H1 (cell line): Measurements from ENCODE around the gene FAM151A. TPM values are rescaled to one million over a fixed set of nuclear protein-coding genes. Genes with fewer than 3 reads are reported as not detected.

Experiments used
- CTCF ChIA-PET: fragments of 300-600 bp; sonication (Branson Sonifier 250); formaldehyde crosslinking; loops from one replicate; lab custom pipeline; 2021; ENCODE audit not compliant: partially characterized antibody; lab: Charles Lee
- POLR2A ChIA-PET: fragments of 300-600 bp; sonication (Branson Sonifier 250); formaldehyde crosslinking; loops from one replicate; lab custom pipeline; 2021; ENCODE audit warnings: inconsistent platforms; ENCODE audit not compliant: partially characterized antibody; lab: Charles Lee
- DNase-seq, 2 experiments: peaks; one replicate each; pipeline versions ENCODE4 v3.0.0 to v3.0.0-alpha.2; 2010 to 2022; ENCODE audit warnings: low spot score in 2 of 2, low read depth in 1 of 2, mixed read lengths in 1 of 2
- FAIRE-seq: peaks from 2 replicates; lab custom pipeline; 2011; peaks lifted over from hg19 to GRCh38; lab: Jason Lieb, UNC
- H2AFZ ChIP-seq: 2 replicates; pipeline ENCODE4 v1.8.1; 2012; ENCODE audit warnings: low read length, inconsistent platforms
- H2AK5ac ChIP-seq: 2 replicates; pipeline ENCODE4 v1.6.1; 2013; ENCODE audit warnings: low read depth, low read length
- H2BK120ac ChIP-seq: replicated peaks from 2 replicates; pipeline ENCODE3; 2013; ENCODE audit warnings: low read depth, low read length, inconsistent platforms
- H2BK12ac ChIP-seq: 2 replicates; pipeline ENCODE4 v1.6.1; 2013; ENCODE audit warnings: low read depth, low read length
- H2BK15ac ChIP-seq: 2 replicates; pipeline ENCODE4 v1.6.1; 2013; ENCODE audit warnings: low read length
- H2BK20ac ChIP-seq: 2 replicates; pipeline ENCODE4 v1.6.1; 2013; ENCODE audit warnings: low read length
- H2BK5ac ChIP-seq: 2 replicates; pipeline ENCODE4 v1.6.1; 2013; ENCODE audit warnings: low read depth, low read length
- H3K14ac ChIP-seq: 2 replicates; pipeline ENCODE4 v1.6.1; 2013; ENCODE audit warnings: inconsistent platforms; ENCODE audit not compliant: insufficient read length
- H3K18ac ChIP-seq: 2 replicates; pipeline ENCODE4 v1.6.1; 2013; ENCODE audit warnings: low read length; ENCODE audit errors: extremely low read depth
- H3K23ac ChIP-seq: 2 replicates; pipeline ENCODE4 v1.6.1; 2013; ENCODE audit warnings: inconsistent platforms; ENCODE audit not compliant: insufficient read length
- H3K23me2 ChIP-seq: 2 replicates; pipeline ENCODE4 v1.6.1; 2013; ENCODE audit warnings: low read depth, low read length
- H3K27ac ChIP-seq: 2 replicates; pipeline ENCODE4 v1.6.1; 2011; ENCODE audit warnings: low read depth, low read length, inconsistent platforms
- H3K27me3 ChIP-seq, 4 experiments: replicated peaks in 1 of 4; 1 replicate in 1 of 4; 2 replicates in 3 of 4; pipeline versions ENCODE4 v1.6.1 to v1.8.1; 2011 to 2013; ENCODE audit warnings: low read length in 3 of 4, mild to moderate bottlenecking in 3 of 4, inconsistent platforms in 2 of 4, mixed read lengths in 2 of 4, moderate library complexity in 1 of 4; ENCODE audit not compliant: control insufficient read depth in 3 of 4, insufficient read depth in 3 of 4; ENCODE audit errors: extremely low read depth in 1 of 4
- H3K36me3 ChIP-seq, 4 experiments: 2 replicates each; pipeline versions ENCODE4 v1.6.1 to v1.8.1; 2011 to 2013; ENCODE audit warnings: mild to moderate bottlenecking in 4 of 4, low read length in 3 of 4, moderate library complexity in 2 of 4, control low read depth in 1 of 4, inconsistent platforms in 1 of 4; ENCODE audit not compliant: insufficient read depth in 4 of 4, control insufficient read depth in 2 of 4
- H3K4ac ChIP-seq: replicated peaks from 2 replicates; pipeline ENCODE3; 2013; ENCODE audit warnings: low read length, low read depth, mixed read lengths, inconsistent platforms; ENCODE audit not compliant: insufficient read length
- H3K4me1 ChIP-seq, 4 experiments: replicated peaks in 1 of 4; 1 replicate in 1 of 4; 2 replicates in 3 of 4; pipeline versions ENCODE4 v1.6.1 to v1.8.1; 2011 to 2013; ENCODE audit warnings: low read length in 3 of 4, inconsistent platforms in 2 of 4, mixed read lengths in 1 of 4; ENCODE audit not compliant: insufficient read depth in 4 of 4, control insufficient read depth in 3 of 4
- H3K4me2 ChIP-seq, 2 experiments: 2 replicates each; pipeline versions ENCODE4 v1.6.1 to v1.8.1; 2011 to 2013; ENCODE audit warnings: low read depth in 2 of 2, low read length in 2 of 2, control low read depth in 1 of 2, inconsistent platforms in 1 of 2, mild to moderate bottlenecking in 1 of 2; ENCODE audit not compliant: insufficient read depth in 1 of 2
- H3K4me3 ChIP-seq, 4 experiments: fragments of 200-600, 300-600 bp in 1 of 4; sonication (generic), shearing (Covaris generic), sonication (Bioruptor Twin) in 1 of 4; 2 replicates each; pipeline versions ENCODE4 v1.5.1 to v1.8.1; 2011 to 2016; ENCODE audit warnings: low read length in 4 of 4, low read depth in 3 of 4, control low read depth in 2 of 4, inconsistent platforms in 2 of 4, mild to moderate bottlenecking in 2 of 4, mixed read lengths in 1 of 4, moderate library complexity in 1 of 4; ENCODE audit not compliant: insufficient read depth in 2 of 4; ENCODE audit errors: extremely low read depth in 1 of 4
- H3K56ac ChIP-seq: replicated peaks from 2 replicates; pipeline ENCODE3; 2013; ENCODE audit warnings: low read depth, mild to moderate bottlenecking, mixed read lengths, low read length, inconsistent platforms; ENCODE audit not compliant: insufficient read length
- H3K79me1 ChIP-seq: 2 replicates; pipeline ENCODE4 v1.6.1; 2013; ENCODE audit warnings: low read depth, low read length, control low read depth
- H3K79me2 ChIP-seq, 2 experiments: 2 replicates each; pipeline versions ENCODE4 v1.6.1 to v1.8.1; 2012 to 2013; ENCODE audit warnings: low read length in 2 of 2, mild to moderate bottlenecking in 2 of 2, inconsistent platforms in 1 of 2; ENCODE audit not compliant: insufficient read depth in 2 of 2, control insufficient read depth in 1 of 2
- H3K9ac ChIP-seq, 4 experiments: replicated peaks in 1 of 4; 1 replicate in 1 of 4; 2 replicates in 3 of 4; pipeline versions ENCODE4 v1.6.1 to v1.8.1; 2011 to 2013; ENCODE audit warnings: low read depth in 3 of 4, low read length in 3 of 4, control low read depth in 2 of 4, mild to moderate bottlenecking in 2 of 4, moderate library complexity in 2 of 4, inconsistent platforms in 1 of 4; ENCODE audit errors: extremely low read depth in 1 of 4
- H3K9me3 ChIP-seq, 2 experiments: 2 replicates each; pipeline versions ENCODE4 v1.6.1 to v1.8.1; 2012 to 2013; ENCODE audit warnings: mild to moderate bottlenecking in 2 of 2, moderate library complexity in 2 of 2, control low read depth in 1 of 2, inconsistent platforms in 1 of 2, low read depth in 1 of 2, low read length in 1 of 2, mixed read lengths in 1 of 2; ENCODE audit not compliant: insufficient read depth in 2 of 2
- H4K20me1 ChIP-seq, 2 experiments: replicated peaks in 1 of 2; 2 replicates each; pipeline versions ENCODE3 to v1.8.1; 2011 to 2013; ENCODE audit warnings: inconsistent platforms in 2 of 2, low read length in 2 of 2, mild to moderate bottlenecking in 1 of 2; ENCODE audit not compliant: insufficient read depth in 2 of 2, control insufficient read depth in 1 of 2
- H4K5ac ChIP-seq: 2 replicates; pipeline ENCODE4 v1.6.1; 2013; ENCODE audit warnings: low read length, low read depth, mixed read lengths, inconsistent platforms; ENCODE audit not compliant: insufficient read length
- H4K8ac ChIP-seq: 2 replicates; pipeline ENCODE4 v1.8.0; 2013; ENCODE audit warnings: mild to moderate bottlenecking, moderate library complexity, low read length, inconsistent platforms; ENCODE audit not compliant: insufficient read depth; ENCODE audit errors: extremely low read depth
- H4K91ac ChIP-seq: replicated peaks from 2 replicates; pipeline ENCODE3; 2013; ENCODE audit warnings: low read length, mixed read lengths, inconsistent platforms; ENCODE audit not compliant: insufficient read length
- CHD2 ChIP-seq: IDR thresholded peaks from 2 replicates; pipeline ENCODE4 v1.6.1; 2012; ENCODE audit warnings: low read length, improper control_type of control experiment
- EZH2 ChIP-seq: fragments of 200-600 bp; sonication (generic); IDR thresholded peaks from 2 replicates; pipeline ENCODE4 v1.7.1; 2012; ENCODE audit warnings: low read depth, mild to moderate bottlenecking, moderate library complexity, low read length, inconsistent platforms; ENCODE audit not compliant: severe bottlenecking
- HDAC2 ChIP-seq, 2 experiments: fragments of 300-600 bp in 1 of 2; sonication (generic) in 1 of 2; IDR thresholded peaks; 2 replicates each; pipeline ENCODE4 v1.6.1; 2011 to 2012; ENCODE audit warnings: low read depth in 2 of 2, low read length in 2 of 2, mild to moderate bottlenecking in 2 of 2, moderate library complexity in 2 of 2, borderline replicate concordance in 1 of 2, inconsistent platforms in 1 of 2
- HDAC6 ChIP-seq: IDR thresholded peaks from one replicate; pipeline ENCODE4 v1.7.1; 2012; ENCODE audit warnings: low read depth, mild to moderate bottlenecking, inconsistent platforms, low read length, moderate library complexity
- MAFK ChIP-seq: IDR thresholded peaks from 2 replicates; pipeline ENCODE4 v1.6.1; 2012; ENCODE audit warnings: low read depth, mild to moderate bottlenecking, improper control_type of control experiment, low read length
- POLR2A ChIP-seq, 2 experiments: IDR thresholded peaks; 1 replicate in 1 of 2; 2 replicates in 1 of 2; pipeline ENCODE4 v1.6.1; 2011; ENCODE audit warnings: low read depth in 2 of 2, low read length in 2 of 2, mild to moderate bottlenecking in 2 of 2; ENCODE audit errors: control extremely low read depth in 1 of 2
- POU5F1 ChIP-seq: IDR thresholded peaks from 2 replicates; pipeline ENCODE4 v1.6.1; 2011; ENCODE audit warnings: low read depth, mild to moderate bottlenecking, low read length, moderate library complexity
- RBBP5 ChIP-seq: IDR thresholded peaks from 2 replicates; pipeline ENCODE4 v1.7.1; 2012; ENCODE audit warnings: low read depth, mild to moderate bottlenecking, inconsistent platforms, low read length, moderate library complexity, borderline replicate concordance
- TAF1 ChIP-seq: IDR thresholded peaks from 2 replicates; pipeline ENCODE4 v1.6.1; 2011; ENCODE audit warnings: mild to moderate bottlenecking, low read depth, low read length
- TBP ChIP-seq: IDR thresholded peaks from 2 replicates; pipeline ENCODE4 v1.6.1; 2011; ENCODE audit warnings: low read depth, low read length, improper control_type of control experiment
- TEAD4 ChIP-seq: IDR thresholded peaks from 2 replicates; pipeline ENCODE4 v1.6.1; 2012; ENCODE audit warnings: low read depth, low read length, inconsistent platforms, mixed read lengths
- ZNF274 ChIP-seq: IDR thresholded peaks from 2 replicates; pipeline ENCODE4 v1.7.0; 2012; ENCODE audit warnings: low read length, borderline replicate concordance; ENCODE audit errors: extremely low read depth
- WGBS, 2 experiments: shearing (Covaris generic) in 1 of 2; methylation state at CpG; one replicate each; pipeline versions ENCODE4 v1.1.6 to v1.1.7; 2013 to 2015; ENCODE audit warnings: low lambda C conversion rate in 2 of 2, mixed read lengths in 2 of 2, inconsistent platforms in 1 of 2, low coverage in 1 of 2, missing lambda C conversion rate in 1 of 2; ENCODE audit not compliant: insufficient replicate concordance in 2 of 2, insufficient coverage in 1 of 2, insufficient read length in 1 of 2; ENCODE audit errors: extremely low coverage in 1 of 2, missing lambda C conversion rate in 1 of 2; 5-methylcytosine and 5-hydroxymethylcytosine counted together
- polyA plus RNA-seq, 7 experiments: library from polyadenylated mRNA; depleted of rRNA in 3 of 7; stranded (reverse) in 5 of 7; unstranded in 2 of 7; fragments of >200 nt in 5 of 7; fragments of 200-250 nt in 2 of 7; gene quantifications; 1 replicate in 5 of 7; 2 replicates in 1 of 7; 4 replicates in 1 of 7; pipeline versions ENCODE4 v1.2.1 to v1.2.3, GENCODE V29; 2011 to 2013; ENCODE audit warnings: missing spikeins in 2 of 7, mixed read lengths in 2 of 7
- total RNA-seq: library from RNA; stranded (reverse); fragmentation: NEBNext Ultra II Directional; extraction: Animal tissue kit (Norgen Biotek cat#: 25700); gene quantifications from 2 replicates; pipeline ENCODE4 v1.2.1, GENCODE V29; 2021
- TF ChIP-seq, protein P1 (sequence below): IDR thresholded peaks from 2 replicates; pipeline ENCODE4 v1.6.1; 2012; ENCODE audit warnings: inconsistent platforms

Gene FAM151A
- total and polyA plus RNA-seq, 2 of the 8 experiments (the other 6 are each of a cell fraction or from before 2014, with no cell fraction given), result not detected

DNA sequence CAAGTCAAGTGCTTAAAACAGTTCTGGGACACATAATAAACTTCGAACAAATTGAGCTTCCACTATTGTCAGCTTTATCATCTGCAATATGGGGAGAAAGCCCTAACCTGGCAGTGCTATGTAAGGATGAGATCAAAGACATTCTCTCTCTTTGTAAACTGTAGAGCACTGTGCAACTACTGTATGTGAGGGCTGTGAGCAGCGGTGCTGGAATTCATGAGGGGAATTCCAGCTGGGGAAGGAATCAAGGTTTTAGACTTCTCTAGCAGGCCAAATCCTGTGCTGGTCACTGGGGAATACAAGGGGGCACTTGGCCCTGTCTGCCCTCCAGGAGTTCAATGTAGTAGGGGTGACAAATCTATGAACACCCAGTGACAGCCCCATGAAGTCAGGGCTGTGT is 9.3 kb downstream of the FAM151A start:
- H2BK5ac ChIP-seq, result no peak overlapping the region
- H4K20me1 ChIP-seq, result no peaks in the 10 kb centered on the region
- ChIA-PET CTCF (interaction anchor here (1.0 to 1.1 kb wide), 2 partner anchors 39 to 71 kb away, joined by 3 to 4 read pairs; no protein-coding TSS in a partner anchor), POLR2A (no interaction called here)
- no peak overlapping the region for H2BK12ac ChIP-seq
- no peak overlapping the region for H2AFZ ChIP-seq
- FAIRE-seq (no peak), DNase-seq (no peak)
- H3K4me2 ChIP-seq, result no peak overlapping the region
- H3K18ac ChIP-seq, result no peak overlapping the region; the same call in 1 of the 2 replicates
- no peak overlapping the region for H3K9ac ChIP-seq
- no peak overlapping the region for H3K27ac ChIP-seq
- no peak overlapping the region for H2AK5ac ChIP-seq
- H3K4ac ChIP-seq, result no peak overlapping the region
- H2BK15ac ChIP-seq, result 0 out of 2 replicates have a peak overlapping the region, but pooled peaks have one; percentile 61
- H3K36me3 ChIP-seq, result no peaks in the 10 kb centered on the region
- H3K14ac ChIP-seq, result no peak overlapping the region
- H3K56ac ChIP-seq, result no peak overlapping the region
- H2BK20ac ChIP-seq, result no peak overlapping the region
- WGBS, 2 experiments, result 94% methylated on average over 2 of the region's 2 CpGs; no CpG with 5 or more reads in 1 of the 2 experiments
- H4K8ac ChIP-seq, result no peak overlapping the region
- no peaks in the 10 kb centered on the region; a peak in 1 of 7 replicates for H3K27me3 ChIP-seq
- no peak overlapping the region for H3K23ac ChIP-seq
- 0 out of 2 replicates have a peak, but pooled peaks cover 3% of the 10 kb centered on the region for H3K23me2 ChIP-seq
- TF ChIP-seq ZNF274 (no peak), POU5F1 (no peak), POLR2A (IDR thresholded peaks at IDR 0.05; ENCODE audit: control extremely low read depth in 1 of 2, low read depth in 2 of 2, low read length in 2 of 2) (no peak), TBP (no peak), TEAD4 (no peak), HDAC2 (IDR thresholded peaks at IDR 0.05; ENCODE audit: borderline replicate concordance in 1 of 2, low read depth in 2 of 2, low read length in 2 of 2) (no peak), MAFK (no peak), RBBP5 (no peak), TAF1 (no peak), HDAC6 (no peak), CHD2 (no peak), EZH2 (no peak)
- TF ChIP-seq, protein P1, sequence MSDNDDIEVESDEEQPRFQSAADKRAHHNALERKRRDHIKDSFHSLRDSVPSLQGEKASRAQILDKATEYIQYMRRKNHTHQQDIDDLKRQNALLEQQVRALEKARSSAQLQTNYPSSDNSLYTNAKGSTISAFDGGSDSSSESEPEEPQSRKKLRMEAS, result no peak
- no peak overlapping the region for H2BK120ac ChIP-seq
- H3K4me3 ChIP-seq, result no peak overlapping the region
- H3K4me1 ChIP-seq, result peaks cover 5 to 14% (median 10%) of the 10 kb centered on the region in 4 experiments
- no peaks in the 10 kb centered on the region for H3K79me1 ChIP-seq
- H4K5ac ChIP-seq, result no peak overlapping the region
- no peak overlapping the region for H4K91ac ChIP-seq
- H3K9me3 ChIP-seq, result no peaks in the 10 kb centered on the region
- no peaks in the 10 kb centered on the region for H3K79me2 ChIP-seq
